ENCODE data around the gene BRPF1. TPM values are rescaled to one million over a fixed set of nuclear protein-coding genes. Genes with fewer than 3 reads are reported as not detected.

The BRPF1 gene
- total and polyA plus RNA-seq, 2 donors (not counting 1 experiment from before 2014, with no cell fraction given) = 24.4 to 36.5 TPM

- Mint-ChIP-seq H3K9me3 (ENCODE audit: insufficient read depth) (no peaks in the 10 kb centered on the region), H3K27ac (peak overlapping the region; percentile 91), H3K4me1 (peaks cover 56% of the 10 kb centered on the region), H3K27me3 (no peaks in the 10 kb centered on the region), H3K4me3 (peak overlapping the region; percentile 97)
- Histone ChIP-seq H3K4me2 (replicated peaks; ENCODE audit: low read depth, low read length, poor library complexity, severe bottlenecking) (peak overlapping the region; percentile 97), H3K9ac (ENCODE audit: low read length) (peak overlapping the region; percentile 84), H3K27ac (ENCODE audit: low read length in 2 of 2) (peak overlapping the region; percentile 87 to 94), H3K4me1 (ENCODE audit: control insufficient read depth in 2 of 2, insufficient read depth in 2 of 2, low read length in 2 of 2) (peaks cover 24 to 28% of the 10 kb centered on the region in 2 donors), H3K9me3 (ENCODE audit: control extremely low read depth in 1 of 3, control insufficient read depth in 2 of 3, insufficient read depth in 1 of 3, low read length in 2 of 3) (no peaks in the 10 kb centered on the region), H3K4me3 (ENCODE audit: control extremely low read depth in 1 of 5, extremely low read depth in 1 of 5, insufficient read depth in 1 of 5, low read depth in 2 of 5, low read length in 4 of 5) (peak overlapping the region; percentile 8 to 93 (median 81)), H3K79me2 (ENCODE audit: control insufficient read depth, insufficient read depth, low read length) (peaks cover 48% of the 10 kb centered on the region), H3K27me3 (replicated peaks in 1 of 4; ENCODE audit: control extremely low read depth in 1 of 4, control insufficient read depth in 3 of 4, insufficient read depth in 4 of 4, low read length in 3 of 4) (no peaks in the 10 kb centered on the region), H4K20me1 (ENCODE audit: control insufficient read depth, insufficient read depth, low read length, poor library complexity, severe bottlenecking) (peaks cover 18% of the 10 kb centered on the region), H3K36me3 (replicated peaks in 1 of 2; ENCODE audit: control extremely low read depth in 1 of 2, control insufficient read depth in 1 of 2, extremely low read depth in 1 of 2, insufficient read depth in 2 of 2, low read length in 1 of 2) (peaks cover 5 to 25% of the 10 kb centered on the region in 2 experiments), H2AFZ (ENCODE audit: insufficient read depth, low read depth, low read length, poor library complexity, severe bottlenecking) (peak overlapping the region; percentile 88)
- ChIA-PET POLR2A (interaction anchor here (0.5 to 2.2 kb wide), 10 partner anchors 16 to 335 kb away, joined by 3 to 18 read pairs (median 6); partner anchors contain the start of genes ARPC4, CRELD1, JAGN1 and OGG1), CTCF (interaction anchor here (1.1 to 4.4 kb wide), 4 partner anchors 12 to 214 kb away, joined by 3 to 17 read pairs (median 3); partner anchors contain the start of gene OGG1)
- ATAC-seq (ENCODE audit: low read depth) (no peak), DNase-seq (peak; percentile 61)
- intact Hi-C loops (cut with micrococcal nuclease) = loop anchor here (5.0 to 10.0 kb wide), 2 partner anchors 200 to 383 kb away; partner anchors contain the start of genes BRK1 and CRELD1
- TF ChIP-seq CTCF (IDR thresholded peaks at IDR 0.05) = no peak
- TF ChIP-seq EZH2 (IDR thresholded peaks at IDR 0.05; ENCODE audit: borderline replicate concordance, insufficient read depth, low read depth, low read length, poor library complexity, severe bottlenecking) = no peak
- WGBS (ENCODE audit: insufficient coverage) = 1% methylated on average over 36 of the region's 41 CpGs
Measured at GRCh38 chr3:9732080-9732739, 675 bp downstream of the BRPF1 start.

- Histone ChIP-seq H3K36me3 (replicated peaks in 1 of 2; ENCODE audit: control extremely low read depth in 1 of 2, control insufficient read depth in 1 of 2, extremely low read depth in 1 of 2, insufficient read depth in 2 of 2, low read length in 1 of 2) (peaks cover 5 to 31% of the 10 kb centered on the region in 2 experiments), H3K9me3 (ENCODE audit: control extremely low read depth in 1 of 3, control insufficient read depth in 2 of 3, insufficient read depth in 1 of 3, low read length in 2 of 3) (no peaks in the 10 kb centered on the region), H3K4me3 (ENCODE audit: control extremely low read depth in 1 of 5, extremely low read depth in 1 of 5, insufficient read depth in 1 of 5, low read depth in 2 of 5, low read length in 4 of 5) (peak overlapping the region in 4 of 5 experiments; percentile 76 to 93 (median 86)), H3K79me2 (ENCODE audit: control insufficient read depth, insufficient read depth, low read length) (peaks cover 49% of the 10 kb centered on the region), H3K27me3 (replicated peaks in 1 of 4; ENCODE audit: control extremely low read depth in 1 of 4, control insufficient read depth in 3 of 4, insufficient read depth in 4 of 4, low read length in 3 of 4) (no peaks in the 10 kb centered on the region), H4K20me1 (ENCODE audit: control insufficient read depth, insufficient read depth, low read length, poor library complexity, severe bottlenecking) (peaks cover 18% of the 10 kb centered on the region), H3K4me2 (replicated peaks; ENCODE audit: low read depth, low read length, poor library complexity, severe bottlenecking) (peak overlapping the region; percentile 97), H3K27ac (ENCODE audit: low read length in 2 of 2) (peak overlapping the region; percentile 87 to 94), H2AFZ (ENCODE audit: insufficient read depth, low read depth, low read length, poor library complexity, severe bottlenecking) (no peak overlapping the region), H3K9ac (ENCODE audit: low read length) (peak overlapping the region; percentile 84), H3K4me1 (ENCODE audit: control insufficient read depth in 2 of 2, insufficient read depth in 2 of 2, low read length in 2 of 2) (peaks cover 20 to 23% of the 10 kb centered on the region in 2 donors)
- ChIA-PET CTCF (interaction anchor here (1.1 to 4.4 kb wide), 4 partner anchors 16 to 214 kb away, joined by 3 to 17 read pairs (median 3); partner anchors contain the start of gene OGG1), POLR2A (interaction anchor here (0.9 to 1.1 kb wide), 3 partner anchors 17 to 157 kb away, joined by 3 to 7 read pairs (median 3); partner anchors contain the start of genes JAGN1 and OGG1)
- peak overlapping the region; percentile 97 for H3K4me3 Mint-ChIP-seq
- peak overlapping the region; percentile 91 for H3K27ac Mint-ChIP-seq
- peaks cover 51% of the 10 kb centered on the region for H3K4me1 Mint-ChIP-seq
- H3K27me3 Mint-ChIP-seq = no peaks in the 10 kb centered on the region
- ATAC-seq (ENCODE audit: low read depth) = no peak
- 58% methylated on average over 5 of the region's 7 CpGs for WGBS (ENCODE audit: insufficient coverage)
- no peak for DNase-seq
- TF ChIP-seq CTCF (IDR thresholded peaks at IDR 0.05) = no peak
- no peak for TF ChIP-seq EZH2 (IDR thresholded peaks at IDR 0.05; ENCODE audit: borderline replicate concordance, insufficient read depth, low read depth, low read length, poor library complexity, severe bottlenecking)
- H3K9me3 Mint-ChIP-seq (ENCODE audit: insufficient read depth) = no peaks in the 10 kb centered on the region
- intact Hi-C loops (cut with micrococcal nuclease) = loop anchor here (5.0 to 10.0 kb wide), 2 partner anchors 200 to 382 kb away; partner anchors contain the start of genes BRK1 and CRELD1
Measured at GRCh38 chr3:9732740-9733115, 1.2 kb downstream of the BRPF1 start.
